ENCODE data around the gene PRM3.

GRCh38 chr16:11236461-11237254, 36.8 kb downstream of the PRM3 start:
- TF ChIP-seq, protein P1, sequence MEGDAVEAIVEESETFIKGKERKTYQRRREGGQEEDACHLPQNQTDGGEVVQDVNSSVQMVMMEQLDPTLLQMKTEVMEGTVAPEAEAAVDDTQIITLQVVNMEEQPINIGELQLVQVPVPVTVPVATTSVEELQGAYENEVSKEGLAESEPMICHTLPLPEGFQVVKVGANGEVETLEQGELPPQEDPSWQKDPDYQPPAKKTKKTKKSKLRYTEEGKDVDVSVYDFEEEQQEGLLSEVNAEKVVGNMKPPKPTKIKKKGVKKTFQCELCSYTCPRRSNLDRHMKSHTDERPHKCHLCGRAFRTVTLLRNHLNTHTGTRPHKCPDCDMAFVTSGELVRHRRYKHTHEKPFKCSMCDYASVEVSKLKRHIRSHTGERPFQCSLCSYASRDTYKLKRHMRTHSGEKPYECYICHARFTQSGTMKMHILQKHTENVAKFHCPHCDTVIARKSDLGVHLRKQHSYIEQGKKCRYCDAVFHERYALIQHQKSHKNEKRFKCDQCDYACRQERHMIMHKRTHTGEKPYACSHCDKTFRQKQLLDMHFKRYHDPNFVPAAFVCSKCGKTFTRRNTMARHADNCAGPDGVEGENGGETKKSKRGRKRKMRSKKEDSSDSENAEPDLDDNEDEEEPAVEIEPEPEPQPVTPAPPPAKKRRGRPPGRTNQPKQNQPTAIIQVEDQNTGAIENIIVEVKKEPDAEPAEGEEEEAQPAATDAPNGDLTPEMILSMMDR (conservative IDR thresholded peaks at IDR 0.05 in 1 of 2, IDR thresholded peaks at IDR 0.05 in 1 of 2; ENCODE audit: low read depth in 1 of 2, low read length in 2 of 2) = no peak
- no peak for TF ChIP-seq EZH2 (IDR thresholded peaks at IDR 0.05; ENCODE audit: low read length, missing control alignments)
